Kidney tubule cell (primary cell): Measurements from ENCODE around the gene MGRN1.

Experiments
- DNase-seq: peaks from one replicate; pipeline ENCODE4 v3.0.0-alpha.2; 2018; ENCODE audit warnings: low spot score

Gene MGRN1

DNA sequence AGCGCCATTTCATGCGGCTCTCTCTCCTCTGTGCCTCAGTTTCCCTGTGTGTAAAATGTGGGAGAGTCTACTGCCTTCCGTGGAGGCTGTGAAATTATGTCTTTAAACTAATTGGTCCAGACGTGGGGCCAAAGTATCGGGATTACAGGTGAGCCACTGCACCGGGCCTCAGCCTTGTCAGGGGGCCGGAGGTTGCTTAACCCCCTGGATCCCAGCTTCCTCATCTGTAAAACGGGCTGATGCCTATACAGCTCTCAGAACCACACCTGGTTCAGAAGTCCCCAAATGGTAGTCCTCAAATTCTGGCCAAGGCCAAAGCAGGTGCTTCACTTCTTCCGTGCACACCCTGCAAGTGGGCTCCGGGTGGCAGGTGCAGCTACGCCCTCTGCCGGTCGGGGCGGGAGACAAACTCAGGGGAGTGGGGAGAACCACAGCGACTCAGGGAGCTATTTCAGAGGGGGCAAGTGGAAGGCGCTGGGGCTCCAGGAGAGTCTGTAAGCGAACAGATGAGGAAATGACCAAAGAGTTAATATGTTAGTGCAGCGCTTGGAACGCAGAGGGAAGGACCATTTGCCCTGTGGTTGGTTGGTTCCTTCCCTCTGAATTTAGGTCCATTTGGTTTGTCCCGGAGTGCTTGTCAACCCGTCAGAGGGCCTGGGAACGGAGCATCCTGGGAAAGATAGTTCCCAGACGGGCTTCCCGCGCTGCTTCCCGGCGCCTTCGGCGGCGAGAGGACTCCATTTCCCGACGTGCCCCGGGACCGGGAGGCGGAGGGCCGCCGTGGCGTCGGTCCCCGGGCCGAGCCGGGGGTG is at the start of gene MGRN1:
Gene MGRN1 (plus strand): TSS at position 812 of the 812 bp plus-strand sequence. CDS start 135 bp downstream, outside the sequence.
- DNase-seq = peak; percentile 98

DNA sequence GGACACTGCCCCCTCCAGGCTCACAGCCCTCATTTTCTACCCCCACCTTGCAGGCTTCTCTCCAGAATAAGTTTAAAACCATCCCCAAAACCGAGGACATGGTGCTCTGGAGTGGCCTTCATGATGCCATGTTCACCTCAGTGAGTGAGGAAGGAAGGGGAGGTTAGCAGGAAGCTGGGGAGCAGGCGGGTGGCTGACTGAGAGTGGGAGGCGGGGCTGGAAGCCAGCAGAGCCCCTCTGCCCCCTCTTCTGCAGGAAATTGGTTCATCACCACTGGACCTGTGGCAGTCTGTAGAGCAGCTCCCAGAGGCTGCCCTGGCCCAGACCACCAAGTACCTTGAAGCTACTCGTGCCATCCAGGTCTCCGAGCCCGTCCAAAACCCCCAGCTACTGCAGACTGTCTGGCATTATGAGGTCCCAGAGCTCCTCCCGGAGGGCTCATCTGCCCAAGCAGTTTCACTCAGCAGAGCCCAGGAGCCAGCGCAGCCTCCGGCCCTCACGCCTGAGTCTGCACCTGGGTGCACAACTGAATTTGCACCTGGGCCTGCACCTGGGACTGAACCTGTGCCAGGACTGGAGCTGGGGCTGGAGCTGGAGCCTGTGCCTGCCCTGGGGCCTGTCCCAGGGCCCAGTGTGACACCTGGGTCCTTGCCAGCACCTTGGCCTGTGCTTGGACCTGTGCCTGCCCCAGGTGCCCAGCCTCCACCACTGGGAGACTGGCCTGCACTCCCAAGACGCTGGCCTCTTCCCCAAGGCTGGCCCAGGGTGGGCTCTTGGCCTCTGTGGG is 49.5 kb upstream of the MGRN1 start:
- no peak for DNase-seq

DNA sequence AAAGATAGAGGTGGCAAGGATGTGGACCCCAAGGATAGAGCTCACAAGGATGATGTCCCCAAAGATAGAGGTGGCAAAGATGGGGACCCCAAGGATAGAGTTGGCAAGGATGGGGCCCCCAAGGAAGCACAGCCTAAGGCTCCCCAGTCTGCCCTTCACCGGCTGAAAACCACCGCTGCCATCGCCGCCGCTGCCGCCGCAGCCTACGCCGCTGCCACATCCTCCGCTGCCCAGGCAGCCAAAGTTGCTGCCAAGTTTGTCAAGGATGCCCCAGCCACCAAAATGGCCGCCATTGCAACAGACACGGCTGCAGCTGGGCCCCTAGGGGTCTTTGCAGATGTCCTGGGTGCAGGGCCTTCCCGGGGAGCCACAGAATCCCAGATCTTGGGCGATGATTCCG is 48.6 kb upstream of the MGRN1 start:
- DNase-seq = no peak

DNA sequence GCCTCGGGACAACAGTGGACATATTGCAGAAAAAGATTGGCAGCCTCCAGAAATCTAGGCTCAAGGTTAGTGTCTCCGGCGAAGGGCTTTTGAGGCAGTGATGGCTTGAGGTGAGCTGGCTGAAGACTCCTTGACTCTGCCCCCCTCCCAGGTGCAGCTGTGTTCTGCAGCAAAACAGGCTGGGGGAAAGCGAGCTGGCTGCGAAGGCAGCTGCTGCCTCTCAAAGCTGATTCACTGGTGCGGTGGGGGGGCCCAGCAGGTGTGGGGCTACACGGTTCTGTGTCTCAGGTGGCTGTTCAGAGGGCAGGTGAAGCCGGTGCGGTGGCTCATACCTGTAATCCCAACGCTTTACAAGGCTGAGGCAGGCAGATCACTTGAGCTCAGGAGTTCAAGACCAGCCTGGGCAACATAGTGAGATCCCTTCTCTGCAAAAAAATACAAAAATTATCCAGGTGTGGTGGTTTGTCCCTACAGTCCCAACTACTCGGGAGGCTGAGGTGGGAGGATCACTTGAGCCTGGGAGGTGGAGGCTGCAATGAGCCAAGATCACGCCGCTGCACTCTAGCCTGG is 45.6 kb upstream of the MGRN1 start:
- DNase-seq = no peak

DNA sequence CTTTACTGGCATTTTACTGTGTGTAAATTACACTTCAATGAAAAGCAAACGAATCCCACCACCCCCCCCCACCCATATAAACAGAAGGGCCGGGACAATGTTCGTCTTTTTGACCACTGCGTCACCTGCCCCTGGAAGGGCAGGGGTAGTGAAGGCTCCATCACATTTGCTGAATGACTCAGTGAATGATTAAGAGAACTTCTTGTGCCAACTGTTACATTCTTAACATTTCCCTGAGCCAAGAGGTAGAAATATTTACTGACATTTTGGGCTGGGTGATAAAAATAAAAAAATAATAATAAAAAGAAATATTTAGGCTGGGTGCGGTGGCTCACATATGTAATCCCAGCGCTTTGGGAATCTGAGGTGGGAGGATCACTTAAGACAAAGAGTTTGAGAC is 44.4 kb upstream of the MGRN1 start:
- peak; percentile 72 for DNase-seq

DNA sequence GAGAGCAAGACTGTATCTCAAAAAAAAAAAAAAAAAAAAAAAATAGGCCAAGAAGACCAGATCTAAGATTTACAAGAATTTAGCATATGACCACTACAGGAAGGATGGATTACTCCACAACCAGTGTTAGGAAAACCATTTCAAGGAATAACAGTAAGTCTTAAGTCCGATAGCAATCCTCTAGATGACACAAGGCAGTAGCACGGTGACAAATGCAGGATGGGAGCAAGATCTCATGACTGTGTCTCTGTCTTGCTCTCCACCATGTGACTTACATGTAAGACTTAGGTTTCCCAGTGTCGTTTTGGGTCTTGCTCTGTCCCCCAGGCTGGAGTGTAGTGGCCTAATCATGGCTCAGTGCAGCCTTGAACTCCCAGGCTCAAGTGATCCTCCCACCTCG is 40.7 kb upstream of the MGRN1 start:
- no peak for DNase-seq

DNA sequence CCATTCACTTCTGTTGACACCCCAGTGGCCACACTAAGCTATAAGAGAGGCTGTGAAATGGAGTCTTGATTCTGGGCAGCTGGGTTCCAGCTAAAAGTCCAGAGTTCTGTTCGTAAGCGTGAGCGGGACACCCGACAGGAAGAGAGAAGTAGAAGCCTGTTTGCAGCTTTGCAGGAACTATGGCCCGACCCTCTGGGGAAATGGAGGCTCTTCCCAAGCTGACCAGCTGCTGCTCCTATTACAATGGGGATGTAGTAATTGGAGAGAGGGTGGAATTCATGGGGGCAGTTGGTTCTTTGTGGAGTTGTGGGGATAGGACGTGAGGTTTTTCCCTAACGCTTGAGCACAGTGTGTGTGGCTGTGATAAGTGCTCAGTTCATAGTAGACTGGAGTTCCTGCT is 38.3 kb upstream of the MGRN1 start:
- DNase-seq = no peak

DNA sequence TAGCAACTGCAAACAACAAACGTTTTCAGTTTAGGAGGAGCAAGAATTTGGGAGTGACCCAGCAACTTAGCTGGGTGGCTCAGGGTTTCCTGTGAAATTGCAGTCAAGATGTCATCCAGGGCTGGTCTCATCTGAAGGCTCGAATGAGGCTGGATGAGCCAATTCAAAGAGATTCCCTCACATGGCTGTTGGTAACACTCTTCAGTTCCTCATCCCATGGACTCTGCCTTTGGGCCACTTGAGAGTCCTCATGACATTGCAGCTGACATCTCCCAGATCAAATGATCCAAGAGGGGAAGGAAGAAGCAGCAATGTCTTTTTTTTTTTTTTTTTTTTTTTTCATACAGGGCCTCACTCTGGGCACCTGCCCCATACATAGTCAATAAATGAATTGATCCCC is 36.2 kb upstream of the MGRN1 start:
- no peak for DNase-seq

DNA sequence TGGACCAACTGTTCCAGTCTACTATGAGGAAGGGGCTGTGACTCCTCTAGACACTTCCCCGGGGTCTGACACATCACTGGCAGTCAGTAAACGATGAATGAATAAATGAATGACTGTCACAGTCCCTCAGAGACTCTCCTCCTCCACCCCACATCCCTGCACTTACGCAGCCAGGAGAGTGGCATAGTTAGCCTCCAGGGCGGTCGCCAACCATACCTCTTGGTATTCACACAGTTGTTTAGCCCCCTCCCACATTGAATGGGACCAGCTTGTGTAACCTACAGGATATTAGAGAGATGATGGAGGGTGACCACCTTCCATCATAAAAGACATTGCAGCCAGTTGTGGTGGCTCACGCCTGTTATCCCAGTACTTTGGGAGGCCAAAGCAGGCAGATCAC is 35.7 kb upstream of the MGRN1 start:
- no peak for DNase-seq

DNA sequence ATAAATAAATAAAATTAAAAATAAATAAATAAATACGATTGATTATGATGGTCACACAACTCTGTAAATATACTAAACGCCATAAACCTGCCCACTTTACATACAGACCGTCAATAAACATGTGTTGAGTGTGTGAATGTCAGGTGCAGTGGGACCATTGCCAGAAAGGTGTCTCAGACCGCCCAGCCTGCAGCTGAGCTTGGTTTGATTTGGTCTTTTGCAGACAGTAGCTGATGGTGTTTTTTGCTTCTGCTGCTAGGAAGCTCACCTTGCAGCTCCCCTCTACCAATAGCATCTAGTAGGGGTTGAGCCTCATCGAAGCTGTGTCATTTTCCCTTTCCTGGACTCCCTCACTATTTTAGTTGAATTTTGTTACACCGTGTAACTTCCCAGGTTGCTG is 33.4 kb upstream of the MGRN1 start:
- no peak for DNase-seq

DNA sequence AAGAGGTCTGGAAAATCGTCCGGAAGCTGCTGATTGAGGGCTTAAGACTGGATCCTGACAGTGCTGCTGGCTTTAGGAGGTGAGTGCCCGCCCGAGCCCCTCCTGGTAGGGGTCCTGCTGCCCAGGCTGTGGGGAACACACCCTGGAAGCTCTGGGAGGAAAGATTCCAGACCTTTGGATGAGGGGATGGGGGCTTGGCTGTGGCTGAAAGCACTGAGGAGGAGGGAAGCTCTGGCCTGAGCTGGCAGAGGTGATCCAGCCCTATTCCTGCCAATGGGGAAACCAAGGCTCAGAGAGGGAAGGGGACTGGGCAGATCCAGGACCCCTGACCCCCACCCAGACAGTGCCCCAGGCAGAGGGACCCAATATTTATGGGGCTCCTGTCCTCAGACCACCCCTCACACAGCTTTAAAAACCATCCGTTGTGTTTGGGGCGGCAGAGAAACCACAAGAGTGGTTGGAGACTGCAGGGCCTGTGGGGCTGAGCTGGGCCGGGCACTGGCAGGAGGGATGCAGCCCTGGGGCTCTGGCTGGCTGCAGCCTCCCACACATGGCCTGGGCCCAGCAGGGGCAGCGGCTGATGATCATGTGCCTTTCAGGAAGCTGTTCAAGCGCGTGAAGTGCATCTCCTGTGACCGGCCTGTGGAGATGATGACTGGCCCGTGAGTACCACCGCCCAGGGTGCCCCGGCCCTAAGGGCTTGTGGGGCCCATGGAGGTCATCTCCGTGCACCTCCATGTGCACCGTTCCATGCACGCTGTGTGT is 32.7 kb upstream of the MGRN1 start:
- no peak for DNase-seq

DNA sequence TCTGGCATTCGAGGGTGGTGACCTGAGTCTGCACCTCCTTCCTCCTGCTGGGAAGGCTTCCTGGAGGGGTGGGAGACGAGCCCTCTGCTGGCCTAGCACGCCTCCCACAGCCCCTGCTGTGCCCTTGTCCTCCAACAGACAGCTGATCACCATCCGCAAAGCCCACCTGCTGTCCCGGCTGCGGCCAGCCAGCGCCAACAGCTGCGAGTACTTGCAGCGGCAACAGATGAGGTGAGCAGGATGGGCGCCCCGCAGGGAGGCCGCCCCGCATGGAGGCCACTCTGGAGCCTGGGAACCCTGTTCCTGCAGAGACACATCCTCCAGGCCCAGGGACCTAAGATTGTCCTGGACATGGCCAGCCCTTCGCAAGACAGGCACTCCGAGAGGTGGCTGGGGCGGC is 31.5 kb upstream of the MGRN1 start:
- no peak for DNase-seq

DNA sequence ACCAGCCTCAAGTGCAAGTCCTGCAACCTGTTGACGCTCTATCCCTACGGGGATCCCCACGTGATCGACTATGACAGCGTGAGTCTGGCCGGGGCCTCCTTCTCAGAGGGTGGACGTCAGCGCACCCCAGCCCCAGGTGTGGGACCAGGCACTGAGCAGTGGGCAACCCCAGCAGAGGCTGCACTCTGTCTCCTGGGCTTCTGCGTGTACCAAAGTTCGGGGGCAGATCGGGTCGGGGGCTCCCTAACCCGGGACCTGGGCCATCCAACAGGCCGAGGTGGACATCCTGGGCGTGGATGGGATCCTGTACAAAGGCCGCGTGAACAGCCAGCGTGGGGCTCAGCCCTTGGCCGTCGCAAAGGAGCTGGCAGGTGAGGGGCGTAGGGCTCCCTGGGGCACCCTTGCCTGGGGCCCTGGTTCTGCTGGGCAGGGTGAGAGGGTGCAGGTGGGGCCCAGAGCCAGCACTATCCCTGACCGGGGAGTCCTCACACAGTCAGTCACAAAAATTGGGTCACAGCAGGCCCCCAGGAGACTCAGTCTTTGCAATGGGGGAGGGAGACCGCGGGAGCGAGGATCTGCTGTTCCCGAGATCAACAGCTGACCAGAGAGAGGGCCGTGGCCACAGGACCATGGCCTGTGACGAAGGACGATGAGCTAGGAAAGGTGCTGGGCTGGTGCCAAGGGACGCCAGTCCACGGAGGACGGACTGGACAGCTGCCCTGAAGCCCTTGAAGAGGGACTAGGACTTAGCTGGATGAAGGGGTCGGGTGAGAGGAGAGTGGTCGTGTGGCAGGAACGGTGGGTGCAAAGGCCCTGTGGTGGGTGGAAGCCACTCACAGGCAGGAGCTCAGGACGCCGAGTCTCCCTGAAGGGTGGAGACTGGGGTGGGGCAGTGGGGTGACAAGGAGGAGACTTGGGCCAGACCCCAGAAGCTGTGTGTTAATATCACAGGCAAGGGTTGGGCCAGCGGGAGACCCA is 29.9 kb upstream of the MGRN1 start:
- no peak for DNase-seq

DNA sequence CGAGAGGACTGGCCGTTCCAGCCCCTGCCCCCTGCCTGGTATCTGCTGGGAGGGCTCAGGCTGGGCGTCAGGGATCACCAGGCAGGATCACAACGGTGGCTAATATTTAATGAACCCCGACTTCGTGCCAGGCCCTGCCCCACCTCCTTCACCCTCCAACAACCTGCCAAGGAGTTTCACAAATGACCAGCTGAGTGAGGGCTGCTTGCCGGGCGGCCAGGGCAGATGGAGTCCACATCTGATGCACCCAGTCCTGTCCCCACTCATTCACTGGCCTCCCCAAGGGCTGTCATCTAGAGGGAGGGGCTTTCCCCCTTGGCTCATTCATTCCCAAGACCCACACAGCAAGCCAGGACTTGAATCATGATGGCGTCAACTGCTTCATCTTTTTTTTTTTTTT is 27.5 kb upstream of the MGRN1 start:
- peak; percentile 94 for DNase-seq

DNA sequence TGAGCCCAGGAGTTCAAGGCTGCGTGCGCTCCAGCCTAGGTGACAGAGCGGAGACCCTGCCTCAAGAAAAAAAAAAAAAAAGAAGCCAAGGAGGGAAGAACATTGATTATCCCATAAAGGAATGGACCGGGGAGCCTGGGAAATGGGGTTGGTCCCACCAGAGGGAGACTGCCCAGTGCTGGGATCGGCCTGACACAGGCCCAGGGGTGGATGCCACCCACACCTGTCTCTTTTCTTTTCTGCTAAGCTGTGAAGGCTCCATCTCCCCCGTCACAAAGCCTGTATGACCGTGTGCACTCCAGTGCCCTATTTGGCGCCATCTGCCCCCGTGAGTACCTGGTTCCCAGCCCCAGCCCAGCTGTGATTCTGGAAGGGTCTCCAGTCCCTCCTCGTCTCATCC is 25.6 kb upstream of the MGRN1 start:
- no peak for DNase-seq

DNA sequence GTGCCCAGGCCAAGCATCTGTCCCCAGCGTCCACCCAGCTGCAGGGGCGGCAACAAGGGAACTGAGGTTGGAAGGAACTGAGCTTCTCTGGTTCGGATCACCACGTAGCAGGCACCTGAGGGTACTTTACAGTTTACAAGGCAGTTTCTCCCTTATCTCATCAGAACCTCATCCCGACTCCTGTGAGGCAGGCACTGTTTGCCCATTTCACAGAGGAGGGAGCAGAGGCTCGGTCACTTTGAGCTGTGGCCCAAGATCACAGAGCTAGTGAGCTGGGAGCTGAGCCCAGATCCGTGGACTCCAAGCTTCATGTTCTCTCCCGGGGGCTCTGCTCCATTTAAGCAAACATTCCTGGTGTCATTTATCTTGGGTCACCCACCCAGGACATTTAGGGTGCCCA is 25.1 kb upstream of the MGRN1 start:
- DNase-seq = no peak

DNA sequence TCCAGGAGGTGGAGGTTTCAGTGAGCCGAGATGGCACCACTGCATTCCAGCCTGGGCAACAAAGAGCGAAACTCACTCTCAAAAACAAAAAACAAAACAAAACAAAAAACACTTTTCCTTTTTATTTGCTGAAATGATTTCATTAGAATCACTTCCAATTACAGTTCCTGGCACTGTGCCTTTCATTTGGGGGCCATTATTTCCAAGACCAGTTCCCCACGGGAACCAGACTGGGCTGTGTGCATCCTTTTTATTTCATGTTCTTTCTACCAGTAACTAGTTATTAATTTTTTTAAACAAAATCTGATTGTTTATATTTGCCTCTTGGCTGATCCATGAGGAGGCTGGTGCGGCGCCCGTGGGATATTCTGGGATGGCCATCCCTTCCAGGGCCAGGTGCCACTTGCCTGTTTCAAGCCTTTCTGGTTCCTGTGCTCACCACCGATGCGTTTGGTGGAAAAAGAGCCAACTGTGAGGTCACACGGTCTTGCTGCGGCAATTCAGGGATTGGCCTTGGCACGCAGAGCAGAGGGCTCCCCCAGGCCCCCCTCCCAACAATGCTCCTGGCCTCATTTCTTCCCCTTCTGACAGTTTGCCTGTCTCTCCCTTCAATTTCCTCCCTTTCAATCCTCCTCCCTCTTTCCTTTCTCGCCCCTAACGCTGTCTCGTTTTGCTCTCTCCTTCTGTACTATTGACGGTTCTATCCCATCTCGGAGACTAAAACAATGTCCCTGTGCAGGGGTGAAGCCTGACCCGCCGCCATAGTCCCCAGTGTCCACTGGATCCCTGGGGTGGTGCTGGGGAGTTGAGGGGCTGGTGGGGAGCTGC is 23.4 kb upstream of the MGRN1 start:
- no peak for DNase-seq

DNA sequence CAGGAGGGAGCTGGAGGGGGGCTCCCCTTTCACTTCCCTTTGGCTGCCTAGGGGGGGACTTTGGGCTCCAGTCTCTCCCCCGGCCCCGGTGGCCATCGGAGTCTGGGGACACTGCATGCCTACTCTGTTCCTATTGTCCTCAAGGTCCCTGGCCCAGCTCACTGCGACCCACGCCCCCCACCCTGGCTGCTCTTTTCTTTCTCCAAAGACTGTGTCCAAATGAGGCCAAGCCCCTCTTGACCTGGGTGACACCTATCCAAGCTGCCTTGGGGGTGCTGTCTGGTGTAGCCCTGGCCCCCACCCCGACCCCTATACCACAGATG is 22.8 kb upstream of the MGRN1 start:
- DNase-seq = no peak

DNA sequence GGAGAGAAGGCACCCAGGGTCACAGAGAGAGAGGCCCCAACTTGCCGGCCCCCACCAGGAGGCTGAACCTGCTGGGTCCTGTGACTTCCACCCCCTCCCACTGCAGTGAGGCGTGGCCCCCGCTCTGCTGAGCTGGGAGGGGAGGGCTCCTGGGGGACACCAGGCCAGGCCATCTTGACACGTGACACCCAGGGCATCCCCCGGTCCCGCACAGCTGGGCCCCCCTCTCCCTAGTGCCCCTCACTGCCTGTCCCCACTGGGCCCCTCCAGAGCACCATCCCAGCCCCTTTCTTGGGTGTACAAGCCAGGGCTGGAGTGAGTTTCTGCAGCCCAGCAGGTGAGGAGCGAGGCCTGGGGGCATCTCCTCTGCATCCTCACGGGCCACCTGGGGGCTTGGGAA is 22.3 kb upstream of the MGRN1 start:
- no peak for DNase-seq

DNA sequence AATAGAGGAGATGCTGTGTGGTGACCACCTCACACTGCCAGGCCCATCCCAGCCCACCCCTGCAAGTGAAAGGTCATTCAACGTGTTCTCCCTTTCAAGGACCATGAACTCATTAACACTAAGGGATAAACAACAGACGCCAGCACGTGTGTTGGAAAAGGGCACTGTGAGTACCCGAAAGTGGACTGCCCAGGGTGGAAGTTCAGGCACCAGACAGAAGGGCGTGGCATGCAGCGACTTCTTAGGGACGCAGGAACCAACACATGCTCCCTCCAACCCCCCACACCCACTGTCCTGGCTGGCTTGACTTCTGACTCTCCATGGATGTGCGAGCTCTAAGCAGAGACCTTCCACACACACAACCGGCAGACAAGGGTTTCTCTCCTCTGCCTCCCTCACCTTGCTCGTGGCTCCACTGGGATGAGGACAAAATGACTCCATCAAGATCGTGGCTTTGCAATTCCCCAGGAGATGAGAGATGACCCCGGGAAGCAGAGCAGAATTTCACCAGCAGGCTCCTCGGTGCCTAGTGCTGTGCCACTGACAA is 20.9 kb upstream of the MGRN1 start:
- no peak for DNase-seq
